ENCODE results near the gene NSF. TPM values are rescaled to one million over a fixed set of nuclear protein-coding genes. Genes with fewer than 3 reads are reported as not detected.
"Not testable (repeated sequence)": the region's sequence is repeated elsewhere in the genome, so short reads cannot be mapped to it uniquely, and the experiment has no call there.

NSF gene
- total RNA-seq, 1 donor from 2014 or later = 57.0 TPM

- H3K9me3 Mint-ChIP-seq (ENCODE audit: unreplicated experiment); H3K4me1 Mint-ChIP-seq (ENCODE audit: low read depth, unreplicated experiment); DNase-seq; H3K36me3 Mint-ChIP-seq (ENCODE audit: unreplicated experiment); H3K27ac Mint-ChIP-seq (ENCODE audit: unreplicated experiment); H3K27me3 Mint-ChIP-seq (ENCODE audit: unreplicated experiment); H3K4me3 Mint-ChIP-seq (ENCODE audit: unreplicated experiment): not testable (repeated sequence)
Observed at GRCh38 chr17:46598344-46598931, 8.0 kb downstream of the NSF start.

DNA sequence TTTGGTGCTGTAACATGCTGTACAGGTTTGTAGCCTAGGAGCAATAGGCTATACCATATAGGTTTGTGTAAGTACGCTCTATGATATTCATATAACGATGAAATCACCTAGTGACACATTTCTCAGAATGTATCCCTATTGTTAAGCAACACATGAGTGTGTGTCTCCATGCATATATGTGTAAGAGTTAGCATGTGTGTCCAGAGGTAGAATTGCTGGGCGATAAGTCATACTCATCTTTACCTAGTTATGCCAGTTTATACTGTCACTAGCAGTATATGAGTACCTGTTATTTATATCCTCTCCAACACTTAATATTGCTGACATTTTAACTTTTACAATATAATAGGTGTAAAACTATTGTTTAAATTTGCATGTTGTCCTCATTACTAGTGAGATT lies 10.3 kb downstream of the NSF start:
- not testable (repeated sequence) for H3K4me3 Mint-ChIP-seq (ENCODE audit: unreplicated experiment); H3K36me3 Mint-ChIP-seq (ENCODE audit: unreplicated experiment); DNase-seq; H3K9me3 Mint-ChIP-seq (ENCODE audit: unreplicated experiment); H3K27me3 Mint-ChIP-seq (ENCODE audit: unreplicated experiment); H3K27ac Mint-ChIP-seq (ENCODE audit: unreplicated experiment); H3K4me1 Mint-ChIP-seq (ENCODE audit: low read depth, unreplicated experiment)

DNA sequence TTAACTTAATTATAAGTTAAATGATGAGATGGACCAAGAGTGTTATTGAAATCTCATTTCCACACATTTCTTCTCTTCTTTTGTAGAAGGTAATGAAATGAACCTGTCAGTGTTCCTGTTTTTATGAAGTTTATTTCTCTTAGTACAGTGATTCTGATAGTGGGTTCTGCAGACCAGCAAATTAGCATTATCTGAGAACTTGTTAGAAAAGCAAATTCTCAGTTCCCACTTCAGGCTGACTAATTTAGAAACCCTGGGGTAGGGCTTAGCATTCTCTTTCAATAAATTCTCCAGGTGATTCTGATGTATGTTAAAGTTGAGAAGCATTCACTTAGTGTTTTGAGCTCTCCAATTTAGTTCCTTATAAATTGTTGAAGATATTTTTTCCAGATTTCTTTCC lies 12.7 kb downstream of the NSF start:
- H3K4me1 Mint-ChIP-seq (ENCODE audit: low read depth, unreplicated experiment); H3K4me3 Mint-ChIP-seq (ENCODE audit: unreplicated experiment); H3K9me3 Mint-ChIP-seq (ENCODE audit: unreplicated experiment); H3K36me3 Mint-ChIP-seq (ENCODE audit: unreplicated experiment); DNase-seq; H3K27me3 Mint-ChIP-seq (ENCODE audit: unreplicated experiment); H3K27ac Mint-ChIP-seq (ENCODE audit: unreplicated experiment): not testable (repeated sequence)

- H3K9me3 Mint-ChIP-seq (ENCODE audit: unreplicated experiment); H3K36me3 Mint-ChIP-seq (ENCODE audit: unreplicated experiment); H3K4me1 Mint-ChIP-seq (ENCODE audit: low read depth, unreplicated experiment); H3K27me3 Mint-ChIP-seq (ENCODE audit: unreplicated experiment); DNase-seq; H3K4me3 Mint-ChIP-seq (ENCODE audit: unreplicated experiment); H3K27ac Mint-ChIP-seq (ENCODE audit: unreplicated experiment): not testable (repeated sequence)
Observed at GRCh38 chr17:46611304-46611703, 20.8 kb downstream of the NSF start.

DNA sequence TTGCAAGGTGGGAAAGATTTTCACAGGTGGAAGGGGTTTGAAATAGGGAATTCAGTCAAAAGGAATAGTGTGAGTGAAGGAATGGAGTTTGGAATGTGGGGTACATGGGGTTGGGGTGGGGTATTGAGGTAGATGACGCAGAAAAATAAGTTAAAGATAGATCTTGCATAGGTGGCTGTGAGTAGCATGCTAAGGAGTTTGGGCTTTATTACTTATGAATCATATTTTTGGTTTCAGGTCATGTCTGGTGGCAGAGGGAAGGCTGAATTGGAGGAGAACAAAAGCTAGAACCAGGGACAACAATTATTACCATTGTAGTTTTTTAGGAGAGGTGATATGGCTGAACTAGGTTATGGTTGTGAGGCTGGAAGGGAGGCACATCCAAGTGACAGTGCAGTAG lies 23.4 kb downstream of the NSF start:
- DNase-seq; H3K27me3 Mint-ChIP-seq (ENCODE audit: unreplicated experiment); H3K4me3 Mint-ChIP-seq (ENCODE audit: unreplicated experiment); H3K9me3 Mint-ChIP-seq (ENCODE audit: unreplicated experiment); H3K4me1 Mint-ChIP-seq (ENCODE audit: low read depth, unreplicated experiment); H3K27ac Mint-ChIP-seq (ENCODE audit: unreplicated experiment); H3K36me3 Mint-ChIP-seq (ENCODE audit: unreplicated experiment): not testable (repeated sequence)

DNA sequence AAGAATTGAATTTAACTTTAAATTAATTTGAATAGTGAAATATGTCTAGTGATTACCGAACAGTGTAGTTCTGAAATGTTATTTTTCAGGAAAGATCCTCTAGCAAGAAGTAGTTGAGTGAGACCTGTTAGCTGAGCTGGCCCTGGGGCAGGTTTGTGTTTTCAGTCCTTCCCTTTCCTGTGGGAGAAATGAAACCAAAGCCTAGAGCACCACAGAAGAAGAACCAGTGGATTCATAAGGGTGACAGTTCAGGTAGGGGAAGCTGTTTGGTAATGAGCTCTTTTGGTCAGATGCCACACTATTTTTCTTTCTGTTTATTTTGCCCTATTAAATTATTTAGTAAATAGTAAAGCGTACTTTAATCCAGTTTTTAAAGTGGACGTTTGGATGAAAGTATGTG lies 26.7 kb downstream of the NSF start:
- not testable (repeated sequence) for H3K27ac Mint-ChIP-seq (ENCODE audit: unreplicated experiment); H3K36me3 Mint-ChIP-seq (ENCODE audit: unreplicated experiment); H3K9me3 Mint-ChIP-seq (ENCODE audit: unreplicated experiment); DNase-seq; H3K27me3 Mint-ChIP-seq (ENCODE audit: unreplicated experiment); H3K4me3 Mint-ChIP-seq (ENCODE audit: unreplicated experiment); H3K4me1 Mint-ChIP-seq (ENCODE audit: low read depth, unreplicated experiment)

GRCh38 chr17:46618975-46619374 lies 28.5 kb downstream of the NSF start:
- not testable (repeated sequence) for H3K27ac Mint-ChIP-seq (ENCODE audit: unreplicated experiment); DNase-seq; H3K27me3 Mint-ChIP-seq (ENCODE audit: unreplicated experiment); H3K4me3 Mint-ChIP-seq (ENCODE audit: unreplicated experiment); H3K9me3 Mint-ChIP-seq (ENCODE audit: unreplicated experiment); H3K4me1 Mint-ChIP-seq (ENCODE audit: low read depth, unreplicated experiment); H3K36me3 Mint-ChIP-seq (ENCODE audit: unreplicated experiment)

GRCh38 chr17:46623790-46624189 lies 33.3 kb downstream of the NSF start:
- not testable (repeated sequence) for DNase-seq; H3K27ac Mint-ChIP-seq (ENCODE audit: unreplicated experiment); H3K4me3 Mint-ChIP-seq (ENCODE audit: unreplicated experiment); H3K9me3 Mint-ChIP-seq (ENCODE audit: unreplicated experiment); H3K36me3 Mint-ChIP-seq (ENCODE audit: unreplicated experiment); H3K27me3 Mint-ChIP-seq (ENCODE audit: unreplicated experiment); H3K4me1 Mint-ChIP-seq (ENCODE audit: low read depth, unreplicated experiment)

DNA sequence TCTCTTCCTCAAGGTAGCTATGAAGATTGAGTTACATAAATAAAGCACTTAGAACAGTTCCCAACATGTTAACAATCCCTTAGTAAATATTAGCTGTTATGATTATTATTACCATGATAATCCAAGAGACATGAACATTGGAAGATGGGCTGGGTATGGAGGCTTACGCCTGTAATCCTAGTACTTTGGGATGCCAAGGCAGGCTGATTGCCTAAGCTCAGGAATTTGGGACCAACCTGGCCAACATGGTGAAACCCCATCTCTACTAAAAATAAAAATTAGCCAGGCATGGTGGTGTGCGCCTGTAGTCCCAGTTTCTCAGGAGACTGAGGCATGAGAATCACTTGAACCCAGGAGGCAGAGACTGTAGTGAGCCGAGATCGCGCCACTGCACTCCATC lies 34.3 kb downstream of the NSF start:
- not testable (repeated sequence) for H3K27me3 Mint-ChIP-seq (ENCODE audit: unreplicated experiment); H3K36me3 Mint-ChIP-seq (ENCODE audit: unreplicated experiment); H3K9me3 Mint-ChIP-seq (ENCODE audit: unreplicated experiment); H3K4me1 Mint-ChIP-seq (ENCODE audit: low read depth, unreplicated experiment); H3K27ac Mint-ChIP-seq (ENCODE audit: unreplicated experiment); H3K4me3 Mint-ChIP-seq (ENCODE audit: unreplicated experiment); DNase-seq

DNA sequence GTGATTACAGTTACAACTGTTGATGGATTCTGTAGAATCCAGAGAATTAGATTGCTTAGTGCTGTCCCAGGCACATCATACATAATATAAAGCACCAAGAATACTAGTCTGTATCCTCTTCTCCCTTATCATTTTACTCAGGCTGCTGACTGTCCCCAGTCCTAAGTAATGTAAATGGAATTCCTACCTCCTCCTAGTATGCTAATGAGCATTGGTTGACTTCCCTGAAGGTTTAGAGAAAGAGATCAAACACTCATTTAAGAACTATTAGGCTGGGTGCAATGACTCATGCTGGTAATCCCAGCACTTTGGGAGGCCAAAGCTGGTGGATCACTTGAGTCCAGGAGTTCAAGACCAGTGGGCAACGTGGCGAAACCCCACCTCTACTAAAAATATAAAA lies 37.0 kb downstream of the NSF start:
- not testable (repeated sequence) for H3K4me1 Mint-ChIP-seq (ENCODE audit: low read depth, unreplicated experiment); H3K9me3 Mint-ChIP-seq (ENCODE audit: unreplicated experiment); H3K4me3 Mint-ChIP-seq (ENCODE audit: unreplicated experiment); H3K27me3 Mint-ChIP-seq (ENCODE audit: unreplicated experiment); H3K36me3 Mint-ChIP-seq (ENCODE audit: unreplicated experiment); DNase-seq; H3K27ac Mint-ChIP-seq (ENCODE audit: unreplicated experiment)

- not testable (repeated sequence) for H3K27me3 Mint-ChIP-seq (ENCODE audit: unreplicated experiment); DNase-seq; H3K36me3 Mint-ChIP-seq (ENCODE audit: unreplicated experiment); H3K27ac Mint-ChIP-seq (ENCODE audit: unreplicated experiment); H3K4me3 Mint-ChIP-seq (ENCODE audit: unreplicated experiment); H3K4me1 Mint-ChIP-seq (ENCODE audit: low read depth, unreplicated experiment); H3K9me3 Mint-ChIP-seq (ENCODE audit: unreplicated experiment)
Observed at GRCh38 chr17:46628753-46629436, 38.4 kb downstream of the NSF start.

- not testable (repeated sequence) for DNase-seq
Observed at GRCh38 chr17:46632146-46632545, 41.7 kb downstream of the NSF start.

DNA sequence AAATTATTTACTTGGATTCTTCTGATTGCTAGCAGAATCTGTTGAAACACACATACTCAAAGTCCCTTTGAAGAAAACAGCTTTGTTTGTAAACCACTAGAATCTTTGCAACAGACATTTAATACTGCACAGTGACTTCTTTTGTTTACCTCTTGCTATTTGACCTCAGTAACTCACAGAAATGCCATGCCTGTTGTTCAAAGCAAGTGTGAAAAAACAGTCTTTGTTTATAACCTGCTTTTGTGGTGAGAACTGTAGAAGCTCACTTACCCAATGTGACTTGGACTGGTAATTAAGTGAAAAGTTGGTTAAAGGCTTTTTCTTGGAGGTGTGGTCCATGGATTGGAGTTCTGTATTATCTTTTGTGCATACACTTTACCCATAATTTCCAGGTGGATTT lies 44.4 kb downstream of the NSF start:
- H3K9me3 Mint-ChIP-seq (ENCODE audit: unreplicated experiment); H3K4me3 Mint-ChIP-seq (ENCODE audit: unreplicated experiment); H3K4me1 Mint-ChIP-seq (ENCODE audit: low read depth, unreplicated experiment); H3K27me3 Mint-ChIP-seq (ENCODE audit: unreplicated experiment); H3K36me3 Mint-ChIP-seq (ENCODE audit: unreplicated experiment); DNase-seq; H3K27ac Mint-ChIP-seq (ENCODE audit: unreplicated experiment): not testable (repeated sequence)

More at GRCh38 chr17:46632146-46632545, 41.7 kb downstream of the NSF start:
- not testable (repeated sequence) for H3K4me3 Mint-ChIP-seq (ENCODE audit: unreplicated experiment); H3K9me3 Mint-ChIP-seq (ENCODE audit: unreplicated experiment); H3K4me1 Mint-ChIP-seq (ENCODE audit: low read depth, unreplicated experiment); H3K27me3 Mint-ChIP-seq (ENCODE audit: unreplicated experiment); H3K36me3 Mint-ChIP-seq (ENCODE audit: unreplicated experiment); H3K27ac Mint-ChIP-seq (ENCODE audit: unreplicated experiment)

Data from glutamatergic neuron (in vitro differentiated cells).